Smooth muscle cell (in vitro differentiated cells): ENCODE data around the gene AAK1. TPM values are rescaled to one million over a fixed set of nuclear protein-coding genes. Genes with fewer than 3 reads are reported as not detected.

Source experiments
- DNase-seq: peaks from one replicate; lab custom pipeline; 2025; ENCODE audit not compliant: unreplicated experiment; lab: John Stamatoyannopoulos, UW
- H2AFZ ChIP-seq: fragments of 200-600 bp; sonication (generic); 2 replicates; pipeline ENCODE4 v1.6.0; 2016; ENCODE audit warnings: antibody characterized with exemption, low read depth, mild to moderate bottlenecking
- H3F3A ChIP-seq: fragments of 200-600 bp; sonication (generic); 2 replicates; pipeline ENCODE4 v1.6.0; 2017; ENCODE audit warnings: antibody characterized with exemption, low read depth
- H3K27ac ChIP-seq: fragments of 200-600 bp; sonication (generic); 2 replicates; pipeline ENCODE4 v1.5.1; 2016; ENCODE audit warnings: low read depth, mild to moderate bottlenecking
- H3K27me3 ChIP-seq: fragments of 200-600 bp; sonication (generic); 2 replicates; pipeline ENCODE4 v1.6.1; 2016; ENCODE audit warnings: low read depth, mild to moderate bottlenecking
- H3K36me3 ChIP-seq: fragments of 200-600 bp; sonication (generic); 2 replicates; pipeline ENCODE4 v1.5.1; 2016; ENCODE audit warnings: low read depth
- H3K4me1 ChIP-seq: fragments of 200-600 bp; sonication (generic); 2 replicates; pipeline ENCODE4 v1.5.1; 2016; ENCODE audit warnings: low read depth
- H3K4me2 ChIP-seq: fragments of 200-600 bp; sonication (generic); 2 replicates; pipeline ENCODE4 v1.6.0; 2016; ENCODE audit warnings: mild to moderate bottlenecking
- H3K4me3 ChIP-seq: fragments of 200-600 bp; sonication (generic); 2 replicates; pipeline ENCODE4 v1.5.1; 2016; ENCODE audit warnings: mild to moderate bottlenecking
- H3K79me2 ChIP-seq: fragments of 200-600 bp; sonication (generic); 2 replicates; pipeline ENCODE4 v1.6.0; 2016; ENCODE audit warnings: low read depth, mild to moderate bottlenecking
- H3K9ac ChIP-seq: fragments of 200-600 bp; sonication (generic); 2 replicates; pipeline ENCODE4 v1.6.0; 2016; ENCODE audit warnings: low read depth
- H3K9me3 ChIP-seq: fragments of 200-600 bp; sonication (generic); replicated peaks from 2 replicates; pipeline ENCODE4 v1.5.1; 2016; ENCODE audit warnings: low read depth
- H4K20me1 ChIP-seq: fragments of 200-600 bp; sonication (generic); 2 replicates; pipeline ENCODE4 v1.6.0; 2016; ENCODE audit warnings: low read depth
- WGBS: methylation state at CpG from one replicate; pipeline ENCODE4 v1.1.7; 2016; ENCODE audit warnings: low lambda C conversion rate; 5-methylcytosine and 5-hydroxymethylcytosine counted together
- polyA plus RNA-seq: library from polyadenylated mRNA; unstranded; fragments of >200 nt; fragmentation: Nextera tagmentation; extraction: Ambion mirVana; gene quantifications from 2 replicates; pipeline ENCODE4 v1.2.1, GENCODE V29; 2016
- total RNA-seq: library from RNA; depleted of rRNA; stranded (reverse); fragments of >200 nt; gene quantifications from 2 replicates; pipeline ENCODE4 v1.2.3, GENCODE V29; 2014
- TF ChIP-seq, protein P1 (sequence below): fragments of 200-600 bp; sonication (generic); IDR thresholded peaks from 2 replicates; pipeline ENCODE4 v1.5.1; 2017; ENCODE audit warnings: borderline replicate concordance, mild to moderate bottlenecking, antibody characterized with exemption; ENCODE audit not compliant: insufficient read depth, poor library complexity, severe bottlenecking

Gene AAK1
- total and polyA plus RNA-seq, 2 experiments from 2014 or later = 26.9 to 47.7 TPM

DNA sequence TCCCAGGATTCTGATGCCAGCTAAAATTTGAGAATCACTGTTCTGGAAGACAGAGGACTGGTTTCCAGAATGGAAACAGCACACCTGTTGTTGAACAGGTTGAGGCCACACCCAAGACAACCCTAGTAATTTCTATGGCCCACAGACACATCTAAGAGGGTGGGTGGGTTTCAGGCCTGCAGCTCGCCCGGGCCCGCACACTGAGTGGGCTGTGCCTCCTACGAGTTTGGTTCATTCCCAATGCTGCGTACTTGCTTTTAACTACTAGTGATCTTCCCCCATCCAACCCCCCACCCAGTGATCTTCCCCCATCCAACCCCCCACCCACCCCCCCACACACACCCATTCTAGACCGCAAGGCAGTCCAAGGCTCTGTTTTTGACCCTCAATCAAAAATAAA is 205.0 kb downstream of the AAK1 start:
- WGBS = 97% methylated on average over 6 of the region's 6 CpGs
- Histone ChIP-seq H3K4me3 (no peak overlapping the region), H3K36me3 (no peaks in the 10 kb centered on the region), H2AFZ (no peak overlapping the region), H3F3A (peaks cover 6% of the 10 kb centered on the region), H3K4me1 (peaks cover 11% of the 10 kb centered on the region), H4K20me1 (no peaks in the 10 kb centered on the region), H3K9ac (no peak overlapping the region), H3K4me2 (no peak overlapping the region), H3K27me3 (no peaks in the 10 kb centered on the region), H3K27ac (peak overlapping the region; percentile 91), H3K79me2 (peaks cover 27% of the 10 kb centered on the region), H3K9me3 (no peaks in the 10 kb centered on the region)
- no peak for DNase-seq
- TF ChIP-seq, protein P1, sequence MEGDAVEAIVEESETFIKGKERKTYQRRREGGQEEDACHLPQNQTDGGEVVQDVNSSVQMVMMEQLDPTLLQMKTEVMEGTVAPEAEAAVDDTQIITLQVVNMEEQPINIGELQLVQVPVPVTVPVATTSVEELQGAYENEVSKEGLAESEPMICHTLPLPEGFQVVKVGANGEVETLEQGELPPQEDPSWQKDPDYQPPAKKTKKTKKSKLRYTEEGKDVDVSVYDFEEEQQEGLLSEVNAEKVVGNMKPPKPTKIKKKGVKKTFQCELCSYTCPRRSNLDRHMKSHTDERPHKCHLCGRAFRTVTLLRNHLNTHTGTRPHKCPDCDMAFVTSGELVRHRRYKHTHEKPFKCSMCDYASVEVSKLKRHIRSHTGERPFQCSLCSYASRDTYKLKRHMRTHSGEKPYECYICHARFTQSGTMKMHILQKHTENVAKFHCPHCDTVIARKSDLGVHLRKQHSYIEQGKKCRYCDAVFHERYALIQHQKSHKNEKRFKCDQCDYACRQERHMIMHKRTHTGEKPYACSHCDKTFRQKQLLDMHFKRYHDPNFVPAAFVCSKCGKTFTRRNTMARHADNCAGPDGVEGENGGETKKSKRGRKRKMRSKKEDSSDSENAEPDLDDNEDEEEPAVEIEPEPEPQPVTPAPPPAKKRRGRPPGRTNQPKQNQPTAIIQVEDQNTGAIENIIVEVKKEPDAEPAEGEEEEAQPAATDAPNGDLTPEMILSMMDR = no peak

DNA sequence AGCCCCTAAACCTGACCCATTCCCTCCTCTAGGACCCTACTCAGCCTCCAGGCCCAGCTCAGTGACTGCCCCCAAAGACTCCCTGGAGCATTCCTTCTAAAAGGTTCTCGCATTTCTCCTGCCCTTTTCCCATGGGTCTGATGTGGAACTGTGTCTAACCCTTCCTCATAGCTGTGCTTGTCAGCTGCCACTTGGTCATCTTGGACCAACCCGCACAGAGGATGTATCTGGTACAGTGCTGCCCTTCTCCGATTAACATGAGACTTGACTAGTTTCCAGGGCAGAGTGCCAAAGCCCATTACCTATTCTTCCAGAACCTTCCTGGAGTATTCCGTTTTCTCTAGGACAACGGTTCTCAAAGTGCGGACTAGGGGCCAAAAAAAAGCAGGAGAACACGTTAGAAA is 205.8 kb downstream of the AAK1 start:
- Histone ChIP-seq H3K27me3 (no peaks in the 10 kb centered on the region), H3K4me2 (peak overlapping the region; percentile 91), H3K36me3 (no peaks in the 10 kb centered on the region), H3F3A (peaks cover 6% of the 10 kb centered on the region), H3K9ac (peak overlapping the region; percentile 81), H3K9me3 (no peaks in the 10 kb centered on the region), H3K4me1 (peaks cover 11% of the 10 kb centered on the region), H3K27ac (peak overlapping the region; percentile 91), H2AFZ (peak overlapping the region; percentile 64), H3K79me2 (peaks cover 32% of the 10 kb centered on the region), H3K4me3 (peak overlapping the region; percentile 74), H4K20me1 (no peaks in the 10 kb centered on the region)
- WGBS = 81% methylated on average over 7 of the region's 7 CpGs
- DNase-seq = no peak
- TF ChIP-seq, protein P1 = no peak

DNA sequence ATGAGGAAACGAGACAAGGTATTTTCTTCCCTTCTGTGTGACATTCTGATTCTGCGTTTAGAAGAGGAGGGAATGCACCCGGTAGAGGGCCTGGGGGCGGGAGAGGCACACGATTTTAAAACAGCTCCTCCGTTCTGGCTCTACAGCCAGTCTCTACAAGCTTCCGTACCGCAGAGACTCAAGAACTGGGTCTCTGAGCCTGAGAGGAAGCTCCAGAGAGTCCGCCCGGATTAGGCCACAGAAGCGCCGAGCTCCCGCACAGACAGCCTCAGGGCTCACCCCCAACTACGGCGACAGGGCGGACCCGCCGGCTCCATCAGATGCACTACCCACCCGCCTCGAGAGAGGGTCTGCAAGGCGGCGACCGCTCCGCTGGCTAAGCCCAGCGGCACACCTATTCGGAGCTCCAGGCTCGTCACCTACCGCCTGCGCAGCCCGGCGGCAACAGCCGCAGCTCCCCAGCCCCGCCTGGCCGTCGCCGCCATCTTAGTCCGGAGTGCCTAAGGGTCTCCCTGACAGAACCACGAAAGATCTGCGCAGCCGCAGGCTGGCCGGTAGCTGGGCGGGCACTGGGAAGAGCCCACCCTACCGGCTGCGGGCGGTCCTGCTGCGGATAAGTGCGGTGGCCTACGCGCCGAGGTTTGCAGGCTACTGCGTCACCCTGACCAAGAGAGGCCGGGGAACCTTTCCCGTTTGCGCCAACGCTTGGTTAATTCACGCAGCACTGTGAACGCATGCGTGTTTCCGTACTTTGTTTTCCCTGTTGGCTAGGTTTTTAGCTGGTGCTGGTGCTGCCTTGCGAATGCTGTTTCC is 206.4 kb downstream of the AAK1 start, which contains the start of gene NFU1:
Gene NFU1, minus strand, starts transcription at position 498 of the 813 bp plus-strand sequence. Its CDS starts 13 bp downstream, at position 485.
- TF ChIP-seq, protein P1 = peak; percentile 45
- Histone ChIP-seq H3K36me3 (no peaks in the 10 kb centered on the region), H3K27me3 (no peaks in the 10 kb centered on the region), H4K20me1 (no peaks in the 10 kb centered on the region), H3K4me2 (peak within 1 kb of the TSS; percentile 91), H3K4me1 (peaks cover 11% of the 10 kb centered on the region), H3K4me3 (peak within 1 kb of the TSS; percentile 74), H3F3A (peaks cover 6% of the 10 kb centered on the region), H3K9ac (peak within 1 kb of the TSS; percentile 81), H3K79me2 (peaks cover 32% of the 10 kb centered on the region), H3K9me3 (no peaks in the 10 kb centered on the region), H2AFZ (peak within 1 kb of the TSS; percentile 64), H3K27ac (peak within 1 kb of the TSS; percentile 91)
- WGBS = 2% methylated on average over 60 of the region's 60 CpGs
- peak; percentile 77 for DNase-seq
